Urinary bladder (tissue), 4 donors: ENCODE data around the gene PCCA. TPM values are rescaled to one million over a fixed set of nuclear protein-coding genes. Genes with fewer than 3 reads are reported as not detected.
"Not testable (repeated sequence)": the region's sequence is repeated elsewhere in the genome, so short reads cannot be mapped to it uniquely, and the experiment has no call there.

Experiments used
- DNase-seq: peaks from one replicate; pipeline ENCODE4 v3.0.0-alpha.2; 2015; ENCODE audit errors: extremely low spot score
- H3K27ac ChIP-seq: one replicate; pipeline ENCODE4 v1.5.1; 2013; ENCODE audit warnings: low read depth, mild to moderate bottlenecking, moderate library complexity
- H3K36me3 ChIP-seq: one replicate; pipeline ENCODE4 v1.6.1; 2013; ENCODE audit warnings: mild to moderate bottlenecking, moderate library complexity; ENCODE audit not compliant: insufficient read depth
- H3K4me1 ChIP-seq: one replicate; pipeline ENCODE4 v1.6.1; 2013; ENCODE audit warnings: mild to moderate bottlenecking, moderate library complexity; ENCODE audit not compliant: insufficient read depth
- H3K4me3 ChIP-seq: one replicate; pipeline ENCODE4 v1.5.1; 2013; ENCODE audit warnings: low read depth, low read length
- WGBS: extraction: QIAGEN DNeasy Blood & Tissue Kit; methylation state at CpG from one replicate; pipeline ENCODE4 v1.1.7; 2013; 5-methylcytosine and 5-hydroxymethylcytosine counted together
- polyA plus RNA-seq: library from polyadenylated mRNA; stranded (reverse); fragments of 200-250 nt; gene quantifications from one replicate; pipeline ENCODE4 v1.2.3, GENCODE V29; 2013
- total RNA-seq: library from RNA; depleted of rRNA; stranded (reverse); fragments of >200 nt; gene quantifications from one replicate; pipeline ENCODE4 v1.2.3, GENCODE V29; 2014
- donor health status: healthy with polysubstance abuse.
- donor health status: healthy.

Gene PCCA
- total and polyA plus RNA-seq, 2 donors: 24.7 to 122 TPM

- H3K4me3 ChIP-seq, H3K36me3 ChIP-seq, H3K27ac ChIP-seq, H3K4me1 ChIP-seq, DNase-seq: not testable (repeated sequence)
- WGBS: 83% methylated on average over 6 of the region's 6 CpGs
Measured at GRCh38 chr13:100083401-100083800, 5.5 kb upstream of the PCCA start.

DNA sequence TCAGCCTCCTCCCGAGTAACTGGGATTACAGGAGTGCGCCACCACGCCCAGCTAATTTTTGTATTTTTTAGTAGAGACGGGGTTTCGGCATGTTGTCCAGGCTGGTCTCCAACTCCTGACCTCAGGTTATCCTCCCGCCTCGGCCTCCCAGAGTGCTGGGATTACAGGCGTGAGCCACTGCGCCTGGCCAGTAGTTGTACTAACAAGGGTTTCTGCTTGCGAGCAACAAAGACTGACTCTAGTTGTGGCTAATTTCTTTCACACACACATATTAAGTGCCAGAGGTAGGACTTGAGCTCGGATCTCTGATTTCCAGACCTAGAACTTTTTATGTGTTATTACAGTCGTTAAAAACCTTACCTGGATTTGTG, 635 bp upstream of the PCCA start:
- H3K4me1 ChIP-seq: no peaks in the 10 kb centered on the region
- 36% methylated on average over 12 of the region's 12 CpGs for WGBS
- no peak overlapping the region for H3K27ac ChIP-seq
- no peaks in the 10 kb centered on the region for H3K36me3 ChIP-seq
- H3K4me3 ChIP-seq: peak overlapping the region; percentile 84
- no peak for DNase-seq

DNA sequence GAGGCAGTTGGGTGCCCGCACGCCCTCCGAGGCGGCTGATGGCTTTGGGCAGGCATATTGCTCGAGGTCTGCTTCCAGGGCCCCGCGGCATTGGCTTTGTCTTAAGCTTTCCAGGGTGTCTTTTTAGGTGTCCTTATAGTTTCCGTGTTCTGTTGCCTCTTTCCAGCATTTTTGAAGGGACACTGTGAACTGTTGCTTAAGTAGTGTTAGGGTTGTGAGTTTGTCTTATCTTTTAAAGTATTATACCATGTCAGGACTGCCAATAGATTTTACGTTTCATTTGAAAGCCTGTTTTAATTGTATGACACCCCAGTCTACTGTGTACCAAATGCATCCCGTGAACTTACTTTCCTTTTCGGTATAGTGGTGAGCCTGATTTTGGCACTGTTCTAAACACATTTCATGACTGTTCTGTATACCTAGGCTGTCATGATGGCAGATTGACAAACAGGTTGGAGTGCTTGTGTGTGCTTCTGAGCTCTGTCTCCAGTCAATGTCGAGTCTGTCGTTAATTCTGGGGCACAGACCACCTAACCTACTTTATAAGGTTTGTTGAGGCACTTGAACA, 656 bp downstream of the PCCA start:
- Histone ChIP-seq H3K36me3 (no peaks in the 10 kb centered on the region), H3K4me1 (no peaks in the 10 kb centered on the region), H3K4me3 (peak overlapping the region; percentile 84), H3K27ac (no peak overlapping the region)
- WGBS: 1% methylated on average over 13 of the region's 13 CpGs
- no peak for DNase-seq

DNA sequence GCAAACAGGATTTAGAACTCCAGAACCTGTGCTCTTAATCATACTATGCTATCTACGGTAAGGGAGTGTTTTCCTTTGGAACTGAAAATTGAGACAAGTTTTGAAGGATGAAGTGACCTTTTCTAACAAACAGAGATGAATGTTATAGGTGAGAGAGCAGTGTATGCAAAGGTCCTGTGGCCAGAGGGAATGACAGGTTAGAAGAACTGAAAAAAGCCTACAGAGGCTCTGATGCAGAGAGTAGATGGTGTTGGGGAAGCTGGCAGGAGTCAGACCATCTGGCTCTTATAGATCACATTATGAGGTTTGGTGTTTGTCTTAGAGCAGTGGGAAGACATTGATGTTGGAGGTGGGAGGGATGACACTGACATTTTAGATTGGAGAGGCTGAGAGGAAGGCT, 2.0 kb downstream of the PCCA start:
- H3K4me1 ChIP-seq: no peaks in the 10 kb centered on the region
- 88% methylated on average over 1 of the region's 1 CpG for WGBS
- no peak overlapping the region for H3K4me3 ChIP-seq
- H3K27ac ChIP-seq: no peak overlapping the region
- H3K36me3 ChIP-seq: no peaks in the 10 kb centered on the region
- no peak for DNase-seq

GRCh38 chr13:100091391-100091790, 2.5 kb downstream of the PCCA start:
- Histone ChIP-seq H3K4me3 (no peak overlapping the region), H3K36me3 (no peaks in the 10 kb centered on the region), H3K4me1 (no peaks in the 10 kb centered on the region), H3K27ac (no peak overlapping the region)
- 82% methylated on average over 2 of the region's 2 CpGs for WGBS
- no peak for DNase-seq

DNA sequence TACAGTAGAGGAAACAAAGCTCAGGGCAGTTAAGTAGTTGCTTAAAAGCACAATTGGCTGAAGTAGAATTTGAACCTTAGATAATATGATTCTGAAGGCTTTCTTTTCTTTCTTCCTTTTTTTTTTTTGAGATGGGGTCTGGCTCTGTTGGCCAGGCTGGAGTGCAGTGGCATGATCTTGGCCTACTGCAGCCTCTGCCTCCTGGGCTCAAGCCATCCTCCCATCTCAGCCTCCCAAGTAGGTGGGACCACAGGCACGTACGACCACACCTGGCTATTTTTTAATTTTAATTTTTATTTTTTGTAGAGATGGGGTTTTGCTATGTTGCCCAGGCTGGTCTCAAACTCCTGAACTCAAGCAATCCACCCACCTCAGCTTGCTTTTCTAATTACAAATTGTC, 3.4 kb downstream of the PCCA start:
- H3K4me3 ChIP-seq, H3K27ac ChIP-seq, H3K36me3 ChIP-seq, DNase-seq, H3K4me1 ChIP-seq: not testable (repeated sequence)
- 93% methylated on average over 2 of the region's 2 CpGs for WGBS

DNA sequence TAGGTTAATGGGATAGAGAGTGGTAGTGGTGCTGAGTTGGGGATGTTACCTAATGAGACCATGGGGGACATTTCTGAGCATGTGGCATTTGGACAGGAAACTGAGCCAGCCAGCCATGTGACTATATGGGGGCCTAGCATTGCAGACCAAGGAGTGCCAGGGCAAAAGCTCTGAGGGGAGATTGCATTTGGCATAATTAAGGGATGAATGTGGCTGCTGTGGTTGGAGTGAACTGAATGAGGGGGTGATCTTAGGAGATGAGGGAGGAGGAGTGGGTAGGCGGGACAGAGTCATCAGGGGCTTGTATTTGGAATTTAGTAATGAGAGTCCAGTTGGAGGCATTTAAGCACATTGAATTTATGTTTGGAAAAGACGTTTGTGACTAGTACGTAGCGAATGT, 6.6 kb downstream of the PCCA start:
- Histone ChIP-seq H3K4me1 (no peaks in the 10 kb centered on the region), H3K27ac (no peak overlapping the region), H3K4me3 (no peak overlapping the region), H3K36me3 (no peaks in the 10 kb centered on the region)
- DNase-seq: no peak
- WGBS: 92% methylated on average over 4 of the region's 4 CpGs

DNA sequence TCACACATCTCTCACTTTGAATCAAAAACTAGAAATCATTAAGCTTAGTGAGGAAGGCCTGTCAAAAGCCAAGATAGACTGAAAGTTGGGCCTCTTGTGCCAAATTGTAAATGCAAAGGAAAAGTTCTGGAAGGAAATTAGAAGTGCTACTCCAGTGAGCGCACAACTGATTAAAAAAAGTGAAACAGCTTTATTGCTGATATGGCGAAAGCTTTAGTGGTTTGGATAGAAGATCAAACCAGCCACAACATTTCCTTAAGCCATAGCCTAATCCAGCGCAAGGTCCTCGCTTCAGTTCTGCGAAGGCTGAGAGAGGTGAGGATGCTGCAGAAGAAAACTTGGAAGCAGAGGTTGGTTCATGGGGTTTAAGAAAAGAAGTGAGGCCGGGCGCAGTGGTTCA, 7.6 kb downstream of the PCCA start:
- Histone ChIP-seq H3K4me3 (no peak overlapping the region), H3K36me3 (no peaks in the 10 kb centered on the region), H3K4me1 (no peaks in the 10 kb centered on the region), H3K27ac (no peak overlapping the region)
- 84% methylated on average over 7 of the region's 7 CpGs for WGBS
- no peak for DNase-seq

DNA sequence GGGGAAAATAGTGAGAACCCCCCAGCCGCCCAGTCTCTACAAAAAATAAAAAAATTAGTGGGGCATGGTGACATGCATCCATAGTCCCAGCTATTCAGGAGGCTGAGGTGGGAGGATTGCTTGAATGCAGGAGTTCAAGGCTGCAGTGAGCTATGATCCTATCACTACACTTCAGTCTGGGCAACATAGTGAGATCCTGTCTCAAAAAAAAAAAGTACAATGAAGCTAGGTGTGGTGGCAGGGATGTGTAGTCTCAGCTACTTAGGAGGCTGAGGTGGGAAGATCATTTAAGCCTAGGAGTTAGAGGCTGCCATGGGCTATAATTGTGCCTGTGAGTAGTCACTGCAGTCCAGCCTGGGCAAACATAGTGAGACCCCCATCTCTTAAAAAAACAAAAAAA, 8.9 kb downstream of the PCCA start:
- Histone ChIP-seq H3K4me1 (no peaks in the 10 kb centered on the region), H3K36me3 (no peaks in the 10 kb centered on the region), H3K4me3 (no peak overlapping the region), H3K27ac (no peak overlapping the region)
- WGBS: 98% methylated on average over 1 of the region's 1 CpG
- no peak for DNase-seq

DNA sequence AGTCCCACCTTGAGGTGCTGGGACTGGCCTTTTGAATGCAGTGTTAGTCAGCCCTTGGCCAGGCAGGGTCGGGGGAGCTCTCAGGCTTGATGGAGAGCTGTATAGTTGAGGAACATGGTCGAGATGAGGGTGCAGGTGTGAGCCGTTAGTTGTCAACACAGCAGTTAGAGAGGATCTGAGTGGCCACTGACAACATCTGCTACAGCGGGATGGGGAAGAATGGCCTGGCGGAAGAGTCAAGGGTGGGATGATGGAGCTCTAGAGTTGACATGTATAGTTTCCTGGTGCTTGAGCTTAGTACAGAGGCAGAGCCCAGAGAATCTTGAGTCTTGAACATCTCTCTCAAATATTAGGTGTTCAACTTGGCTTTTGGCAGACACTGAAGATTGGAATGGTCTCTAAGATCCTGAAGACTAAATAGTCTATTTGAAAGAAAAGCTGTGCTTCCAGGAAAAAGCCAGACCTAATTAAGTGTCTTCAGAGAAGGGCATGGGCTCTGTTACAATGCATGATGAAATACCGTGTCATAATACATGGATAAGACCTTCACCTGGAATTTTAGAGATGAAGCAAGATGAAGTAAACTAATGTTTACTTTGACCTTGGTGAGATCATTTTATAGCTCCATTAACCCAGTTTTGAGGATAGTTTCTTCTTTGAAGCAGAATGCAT, 9.7 kb downstream of the PCCA start:
- Histone ChIP-seq H3K4me3 (no peak overlapping the region), H3K36me3 (no peaks in the 10 kb centered on the region), H3K4me1 (no peaks in the 10 kb centered on the region), H3K27ac (no peak overlapping the region)
- 95% methylated on average over 6 of the region's 6 CpGs for WGBS
- DNase-seq: no peak

- H3K27ac ChIP-seq, H3K4me3 ChIP-seq, DNase-seq, H3K4me1 ChIP-seq, H3K36me3 ChIP-seq: not testable (repeated sequence)
- WGBS: 72% methylated on average over 8 of the region's 8 CpGs
Measured at GRCh38 chr13:100099117-100099445, 10.2 kb downstream of the PCCA start.

GRCh38 chr13:100100115-100100879, 11.4 kb downstream of the PCCA start:
- Histone ChIP-seq H3K4me1 (no peaks in the 10 kb centered on the region), H3K36me3 (peaks cover 2% of the 10 kb centered on the region), H3K27ac (no peak overlapping the region), H3K4me3 (no peak overlapping the region)
- DNase-seq: peak; percentile 36
- 40% methylated on average over 10 of the region's 10 CpGs for WGBS

DNA sequence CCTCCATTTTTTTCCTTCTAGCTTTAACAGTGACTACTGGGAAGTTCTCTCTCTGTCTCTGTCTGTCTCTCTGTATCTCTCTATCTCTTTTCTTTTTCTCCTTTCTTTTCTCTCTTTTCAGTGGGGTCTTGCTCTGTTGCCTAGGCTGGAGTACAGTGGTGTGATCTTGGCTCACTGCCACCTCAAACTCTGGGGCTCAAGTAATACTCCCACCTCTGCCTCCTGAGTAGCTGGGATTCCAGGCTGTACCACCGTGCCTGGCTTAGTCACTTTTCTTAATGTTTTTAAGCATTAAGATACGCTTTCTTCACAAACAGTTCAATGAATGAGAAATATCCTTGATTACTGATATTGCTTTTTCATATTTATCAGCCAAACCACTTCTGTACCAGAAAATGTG, 13.1 kb downstream of the PCCA start:
- no peak overlapping the region for H3K27ac ChIP-seq

GRCh38 chr13:100106005-100106404, 17.1 kb downstream of the PCCA start:
- WGBS: 72% methylated on average over 2 of the region's 2 CpGs

More for the DNA sequence above, 13.1 kb downstream of the PCCA start:
- Histone ChIP-seq H3K4me3 (no peak overlapping the region), H3K36me3 (peaks cover 2% of the 10 kb centered on the region), H3K4me1 (no peaks in the 10 kb centered on the region)
- DNase-seq: no peak
- WGBS: 88% methylated on average over 2 of the region's 2 CpGs

More at GRCh38 chr13:100106005-100106404, 17.1 kb downstream of the PCCA start:
- Histone ChIP-seq H3K4me1 (no peaks in the 10 kb centered on the region), H3K36me3 (peaks cover 2% of the 10 kb centered on the region), H3K27ac (no peak overlapping the region), H3K4me3 (no peak overlapping the region)
- no peak for DNase-seq
